Natural killer cell (primary cell): ENCODE data around the gene ZNF830. TPM values are rescaled to one million over a fixed set of nuclear protein-coding genes. Genes with fewer than 3 reads are reported as not detected.

ENCODE experiments used
- ATAC-seq, 3 donors: fragments of 150-1000 bp in 2 of 3; fragments of 200-7000 bp in 1 of 3; cut with Tn5 transposase; 1 replicate in 1 of 3; 2 replicates in 2 of 3; pipeline ENCODE4 v1.10.0; 2021; ENCODE audit warnings: mild to moderate bottlenecking in 2 of 3, moderate library complexity in 2 of 3
- DNase-seq, 2 donors: peaks; one replicate each; pipeline versions ENCODE4 v3.0.0 to v3.0.0-alpha.2; 2013 to 2021; ENCODE audit warnings: mixed read lengths in 1 of 2
- H3K27ac ChIP-seq: one replicate; pipeline ENCODE4 v1.5.1; 2013; ENCODE audit warnings: mild to moderate bottlenecking, low read length
- H3K27me3 ChIP-seq: one replicate; pipeline ENCODE4 v1.6.1; 2013; ENCODE audit warnings: low read length; ENCODE audit not compliant: control insufficient read depth, insufficient read depth
- H3K36me3 ChIP-seq: one replicate; pipeline ENCODE4 v1.6.1; 2013; ENCODE audit warnings: low read length; ENCODE audit not compliant: control insufficient read depth, insufficient read depth
- H3K4me1 ChIP-seq: one replicate; pipeline ENCODE4 v1.6.1; 2013; ENCODE audit warnings: low read length; ENCODE audit not compliant: control insufficient read depth, insufficient read depth
- H3K4me3 ChIP-seq: one replicate; pipeline ENCODE4 v1.5.1; 2013; ENCODE audit warnings: low read length
- H3K9me3 ChIP-seq: one replicate; pipeline ENCODE4 v1.6.1; 2013; ENCODE audit warnings: low read length; ENCODE audit not compliant: control insufficient read depth, insufficient read depth
- H3K27ac Mint-ChIP-seq, 2 donors: one replicate each; pipeline ENCODE4 v1.8.0; 2022; ENCODE audit warnings: mild to moderate bottlenecking in 2 of 2, mixed read lengths in 2 of 2, moderate library complexity in 1 of 2
- H3K27me3 Mint-ChIP-seq, 2 donors: one replicate each; pipeline ENCODE4 v1.8.0; 2022; ENCODE audit warnings: low read depth in 2 of 2, mixed read lengths in 2 of 2
- H3K36me3 Mint-ChIP-seq: one replicate; pipeline ENCODE4 v1.8.0; 2022; ENCODE audit warnings: mixed read lengths
- H3K4me1 Mint-ChIP-seq, 2 donors: one replicate each; pipeline ENCODE4 v1.8.0; 2022; ENCODE audit warnings: mixed read lengths in 2 of 2
- H3K4me3 Mint-ChIP-seq: one replicate; pipeline ENCODE4 v1.8.0; 2022; ENCODE audit warnings: mild to moderate bottlenecking, moderate library complexity, mixed read lengths
- H3K9me3 Mint-ChIP-seq, 2 donors: one replicate each; pipeline ENCODE4 v1.8.0; 2022; ENCODE audit warnings: mixed read lengths in 2 of 2
- WGBS: methylation state at CpG from one replicate; pipeline ENCODE4 v1.1.7; 2013; ENCODE audit warnings: missing lambda C conversion rate; ENCODE audit not compliant: insufficient coverage; 5-methylcytosine and 5-hydroxymethylcytosine counted together
- intact Hi-C: fragments of 100-400 bp; cut with micrococcal nuclease; formaldehyde crosslinking; loops from one replicate; pipeline ENCODE4 v1.14.2; 2022
- total RNA-seq, 4 donors: library from RNA; stranded (reverse); fragments of 120-200 nt in 1 of 4; gene quantifications; one replicate each; pipeline versions ENCODE4 v1.2.3 to v1.2.4, GENCODE V29; 2013 to 2022
- TF ChIP-seq, protein P1 (sequence below): fragments of 200-600 bp; IDR thresholded peaks from one replicate; pipeline ENCODE4 v1.8.0; 2022; ENCODE audit warnings: antibody characterized with exemption

ZNF830 gene
- total RNA-seq, 3 donors from 2014 or later (not counting 1 experiment from before 2014, with no cell fraction given): 33.2 to 44.4 (median 34.3) TPM

DNA sequence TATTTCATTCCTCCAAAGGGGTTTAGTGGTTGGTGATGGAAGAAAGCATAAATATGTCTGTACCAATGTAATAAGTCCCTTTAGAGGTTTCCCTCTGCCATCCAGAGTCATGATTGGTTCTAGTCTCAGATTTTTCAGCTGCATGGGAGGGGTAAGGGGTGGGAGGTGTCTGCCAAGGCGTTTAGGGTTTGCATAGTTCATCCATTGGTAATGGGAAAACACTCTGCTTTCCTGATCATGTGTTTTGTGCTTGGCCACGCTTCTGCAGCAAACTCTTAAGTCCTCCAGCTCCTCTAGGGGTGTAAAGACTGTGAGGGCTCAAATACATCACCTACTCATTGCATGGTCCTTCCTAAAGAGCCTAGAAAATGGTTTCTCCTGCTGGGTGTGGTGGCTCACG is 48.8 kb downstream of the ZNF830 start:
- TF ChIP-seq, protein P1, sequence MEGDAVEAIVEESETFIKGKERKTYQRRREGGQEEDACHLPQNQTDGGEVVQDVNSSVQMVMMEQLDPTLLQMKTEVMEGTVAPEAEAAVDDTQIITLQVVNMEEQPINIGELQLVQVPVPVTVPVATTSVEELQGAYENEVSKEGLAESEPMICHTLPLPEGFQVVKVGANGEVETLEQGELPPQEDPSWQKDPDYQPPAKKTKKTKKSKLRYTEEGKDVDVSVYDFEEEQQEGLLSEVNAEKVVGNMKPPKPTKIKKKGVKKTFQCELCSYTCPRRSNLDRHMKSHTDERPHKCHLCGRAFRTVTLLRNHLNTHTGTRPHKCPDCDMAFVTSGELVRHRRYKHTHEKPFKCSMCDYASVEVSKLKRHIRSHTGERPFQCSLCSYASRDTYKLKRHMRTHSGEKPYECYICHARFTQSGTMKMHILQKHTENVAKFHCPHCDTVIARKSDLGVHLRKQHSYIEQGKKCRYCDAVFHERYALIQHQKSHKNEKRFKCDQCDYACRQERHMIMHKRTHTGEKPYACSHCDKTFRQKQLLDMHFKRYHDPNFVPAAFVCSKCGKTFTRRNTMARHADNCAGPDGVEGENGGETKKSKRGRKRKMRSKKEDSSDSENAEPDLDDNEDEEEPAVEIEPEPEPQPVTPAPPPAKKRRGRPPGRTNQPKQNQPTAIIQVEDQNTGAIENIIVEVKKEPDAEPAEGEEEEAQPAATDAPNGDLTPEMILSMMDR: no peak
- H3K4me1 Mint-ChIP-seq: no peaks in the 10 kb centered on the region
- no peak for DNase-seq
- H3K27ac Mint-ChIP-seq: no peak overlapping the region
- Histone ChIP-seq H3K4me3 (no peak overlapping the region), H3K27me3 (no peaks in the 10 kb centered on the region), H3K4me1 (no peaks in the 10 kb centered on the region), H3K36me3 (peaks cover 58% of the 10 kb centered on the region), H3K9me3 (no peaks in the 10 kb centered on the region), H3K27ac (no peak overlapping the region)
- H3K4me3 Mint-ChIP-seq: no peak overlapping the region
- H3K9me3 Mint-ChIP-seq: no peaks in the 10 kb centered on the region
- no peaks in the 10 kb centered on the region for H3K27me3 Mint-ChIP-seq
- peaks cover 7% of the 10 kb centered on the region for H3K36me3 Mint-ChIP-seq
- ATAC-seq: no peak
- intact Hi-C loops: no loop called here
- 95% methylated on average over 3 of the region's 3 CpGs for WGBS

- H3K36me3 Mint-ChIP-seq: peaks cover 7% of the 10 kb centered on the region
- peaks cover 74% of the 10 kb centered on the region for H3K36me3 ChIP-seq
- H3K27ac Mint-ChIP-seq: no peak overlapping the region
- no peak for ATAC-seq
- 97% methylated on average over 5 of the region's 5 CpGs for WGBS
- no peaks in the 10 kb centered on the region for H3K9me3 ChIP-seq
- H3K27me3 ChIP-seq: no peaks in the 10 kb centered on the region
- no peak overlapping the region for H3K4me3 Mint-ChIP-seq
- H3K27ac ChIP-seq: no peak overlapping the region
- intact Hi-C loops: no loop called here
- no peaks in the 10 kb centered on the region for H3K4me1 ChIP-seq
- no peak overlapping the region for H3K4me3 ChIP-seq
- DNase-seq: no peak
- H3K9me3 Mint-ChIP-seq: no peaks in the 10 kb centered on the region
- no peaks in the 10 kb centered on the region for H3K4me1 Mint-ChIP-seq
- TF ChIP-seq, protein P1: no peak
- H3K27me3 Mint-ChIP-seq: no peaks in the 10 kb centered on the region
Observed at GRCh38 chr17:35011671-35012216, 50.4 kb downstream of the ZNF830 start.

Other genes with a start within 250 kb of the ZNF830 start
- 1 to 10 TPM; 4.1 to 4.7 (median 4.3) TPM for gene CCT6B, start 80 bp upstream of the ZNF830 start, total RNA-seq
- 10 to 100 TPM; 70.2 to 83.7 (median 72.0) TPM for gene LIG3, start 19.0 kb downstream of the ZNF830 start, total RNA-seq
- gene RFFL, start 102.2 kb downstream of the ZNF830 start, total RNA-seq: 10 to 100 TPM; 50.0 to 86.6 (median 75.9) TPM
- 10 to 100 TPM; 15.4 to 27.0 (median 22.7) TPM for gene RAD51D, start 158.3 kb downstream of the ZNF830 start, total RNA-seq
- not detected for gene FNDC8, start 160.1 kb downstream of the ZNF830 start, total RNA-seq
- gene NLE1, start 180.8 kb downstream of the ZNF830 start, total RNA-seq: 1 to 10 TPM; 4.0 to 7.9 (median 6.1) TPM
- gene UNC45B, start 186.3 kb downstream of the ZNF830 start, total RNA-seq: 1 to 10 TPM in 2 of 3 donors, under 1 TPM in 1; 0.78 to 1.4 (median 1.2) TPM
- gene SLC35G3, start 232.9 kb downstream of the ZNF830 start, total RNA-seq: not detected